GM18909 (cell line): ENCODE data around the gene MVB12A.

Experiments
- ATAC-seq: cut with Tn5 transposase; IDR thresholded peaks from one replicate; pipeline ENCODE4 v1.9.1; 2021; ENCODE audit warnings: mild to moderate bottlenecking; ENCODE audit not compliant: unreplicated experiment, poor library complexity

Gene MVB12A

DNA sequence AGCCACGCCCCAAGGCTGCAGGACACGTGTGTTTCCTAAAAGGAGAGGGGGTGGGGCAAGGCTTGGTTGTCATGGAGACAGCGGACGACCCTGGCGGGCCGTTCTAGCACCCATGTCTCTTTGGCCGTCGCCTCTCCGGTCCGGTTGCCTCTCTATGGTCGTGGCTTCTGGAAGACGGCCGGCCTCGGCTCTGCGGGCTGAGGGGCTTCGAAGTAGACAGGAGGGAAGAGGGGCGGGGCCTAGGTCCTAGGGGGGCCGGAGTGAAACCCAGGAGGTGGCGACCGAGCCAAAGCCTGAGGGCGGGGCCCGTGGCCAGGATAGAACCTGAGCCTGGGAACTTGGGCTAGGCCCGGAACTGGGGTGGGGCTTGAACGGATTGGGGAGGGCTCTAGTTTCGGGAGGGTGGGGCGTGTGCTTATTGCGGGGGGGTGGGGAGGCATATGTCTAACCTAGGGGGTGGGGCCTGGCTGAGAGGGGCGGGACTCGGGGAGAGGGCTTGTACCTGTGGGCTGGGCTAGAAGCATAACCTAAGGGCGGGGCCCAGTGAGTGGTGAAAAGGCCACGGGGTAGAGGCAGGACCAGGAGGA is 49.7 kb downstream of the MVB12A start:
- ATAC-seq: peak; percentile 56

- peak; percentile 84 for ATAC-seq
Measured at GRCh38 chr19:17470068-17470841, 50.4 kb downstream of the MVB12A start, which contains the start of gene SLC27A1. TSS of gene SLC27A1 (plus strand) at chr19:17470524. CDS start at chr19:17470541, 17 bp downstream.

DNA sequence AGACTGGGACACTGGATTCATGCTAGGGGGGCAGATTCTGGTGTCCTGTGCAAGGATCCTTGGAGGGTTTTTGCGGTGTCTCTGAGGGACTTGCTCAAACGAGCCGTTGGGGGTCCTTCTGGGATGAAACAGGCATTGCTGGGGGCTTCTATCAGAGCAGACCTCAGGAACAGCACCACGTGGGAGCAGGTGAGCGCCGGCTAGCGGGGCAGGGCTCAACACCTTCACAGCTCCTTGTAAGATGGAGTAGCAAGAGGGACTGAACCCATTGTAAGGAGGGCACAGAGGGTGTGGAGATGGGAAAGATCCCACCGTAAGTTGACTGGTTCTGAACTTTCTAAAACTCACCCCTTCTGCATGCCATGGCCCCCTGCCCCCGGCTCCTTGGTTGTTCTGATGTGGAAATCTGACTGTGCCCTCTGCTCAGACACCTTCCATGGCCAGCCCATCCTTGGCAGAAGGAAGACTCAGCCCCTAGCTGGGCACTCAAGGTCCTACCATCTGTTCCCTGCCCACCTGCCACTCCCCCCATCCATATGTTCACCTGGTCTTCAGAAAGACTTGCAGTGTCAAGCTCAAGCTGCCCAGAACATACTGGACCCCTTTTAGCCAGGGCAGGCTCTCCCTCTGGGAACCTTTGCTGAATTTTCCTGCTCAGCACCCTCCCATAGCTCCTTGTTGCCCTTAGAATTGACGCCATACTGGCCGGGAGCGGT is 51.7 kb downstream of the MVB12A start:
- ATAC-seq: no peak

DNA sequence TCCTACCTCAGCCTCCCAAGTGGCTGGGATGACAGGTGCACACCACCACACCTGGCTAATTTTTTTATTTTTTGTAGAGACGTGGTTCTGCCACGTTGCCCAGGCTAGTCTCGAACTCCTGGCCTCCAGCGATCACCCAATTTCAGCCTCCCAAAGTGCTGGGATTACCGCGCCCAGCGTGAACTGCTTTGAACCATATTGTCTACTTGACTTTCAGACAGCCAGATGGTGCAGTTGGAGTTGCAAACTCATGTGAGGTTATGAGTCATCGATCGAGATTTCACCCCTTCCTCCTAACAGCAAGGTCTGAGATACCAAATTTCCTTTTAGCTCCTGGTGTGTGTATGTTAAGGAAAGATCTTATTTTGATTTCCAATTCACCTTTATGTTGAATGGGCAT is 53.2 kb downstream of the MVB12A start:
- ATAC-seq: no peak
